Endothelial cell of umbilical vein (primary cell): ENCODE data around the gene CD101. TPM values are rescaled to one million over a fixed set of nuclear protein-coding genes. Genes with fewer than 3 reads are reported as not detected.
A peak's percentile ranks its signal among the peaks of the same experiment; 100 is the strongest.

Source experiments
- BruUV-seq: library from RNA; stranded (reverse); fragments of 400-500 nt; replicated peaks from 2 replicates; lab custom pipeline; 2021; lab: Mats Ljungman, UMichigan
- CTCF ChIA-PET: fragments of 300-600, 350-600 bp; sonication (Branson Sonifier 250); formaldehyde crosslinking; loops from one replicate; lab custom pipeline; 2021; ENCODE audit warnings: antibody characterized with exemption, inconsistent platforms; lab: Charles Lee
- POLR2A ChIA-PET: fragments of 300-600, 350-600 bp; sonication (Branson Sonifier 250); formaldehyde crosslinking; loops from one replicate; lab custom pipeline; 2021; ENCODE audit warnings: antibody characterized with exemption, inconsistent platforms; lab: Charles Lee
- DNase-seq: peaks from one replicate; pipeline ENCODE4 v3.0.0-alpha.2; 2011; ENCODE audit warnings: low read depth, low spot score
- FAIRE-seq: peaks from 2 replicates; lab custom pipeline; 2011; peaks lifted over from hg19 to GRCh38; lab: Jason Lieb, UNC
- H2AFZ ChIP-seq: 2 replicates; pipeline ENCODE4 v1.6.0; 2012; ENCODE audit warnings: low read depth, low read length, control low read depth, inconsistent platforms
- H3K27ac ChIP-seq: 2 replicates; pipeline ENCODE4 v1.5.1; 2011; ENCODE audit warnings: low read depth, mild to moderate bottlenecking, control low read depth, low read length, moderate library complexity; ENCODE audit not compliant: insufficient read depth
- H3K27me3 ChIP-seq, 2 experiments: 2 replicates each; pipeline versions ENCODE4 v1.6.0 to v1.6.1; 2011; ENCODE audit warnings: low read length in 2 of 2, mixed read lengths in 1 of 2; ENCODE audit not compliant: control insufficient read depth in 2 of 2, insufficient read depth in 2 of 2
- H3K36me3 ChIP-seq, 2 experiments: 2 replicates in 1 of 2; 3 replicates in 1 of 2; pipeline ENCODE4 v1.5.1; 2011; ENCODE audit warnings: low read length in 2 of 2, mild to moderate bottlenecking in 1 of 2, moderate library complexity in 1 of 2; ENCODE audit not compliant: control insufficient read depth in 2 of 2, insufficient read depth in 2 of 2; ENCODE audit errors: extremely low read depth in 1 of 2
- H3K4me1 ChIP-seq: 3 replicates; pipeline ENCODE4 v1.5.1; 2011; ENCODE audit warnings: mild to moderate bottlenecking, low read length; ENCODE audit not compliant: control insufficient read depth, insufficient read depth; ENCODE audit errors: extremely low read depth
- H3K4me2 ChIP-seq: 2 replicates; pipeline ENCODE4 v1.6.1; 2011; ENCODE audit warnings: low read length, control low read depth, mixed read lengths; ENCODE audit not compliant: insufficient read depth
- H3K4me3 ChIP-seq, 3 experiments: fragments of 200-600 bp in 1 of 3; sonication (generic), shearing (Covaris generic) in 1 of 3; replicated peaks in 1 of 3; 2 replicates each; pipeline ENCODE4 v1.5.1; 2011 to 2016; ENCODE audit warnings: control low read depth in 3 of 3, low read length in 3 of 3, mild to moderate bottlenecking in 2 of 3, inconsistent platforms in 1 of 3, low read depth in 1 of 3, moderate library complexity in 1 of 3; ENCODE audit not compliant: insufficient read depth in 1 of 3
- H3K79me2 ChIP-seq: 2 replicates; pipeline ENCODE4 v1.6.0; 2012; ENCODE audit warnings: low read length, inconsistent platforms; ENCODE audit not compliant: control insufficient read depth, insufficient read depth
- H3K9ac ChIP-seq: replicated peaks from 2 replicates; pipeline ENCODE3; 2011; ENCODE audit warnings: low read length, control low read depth; ENCODE audit not compliant: insufficient read depth; ENCODE audit errors: extremely low read depth
- H3K9me1 ChIP-seq: replicated peaks from 3 replicates; pipeline ENCODE4 v1.6.0; 2011; ENCODE audit warnings: mild to moderate bottlenecking, low read length; ENCODE audit not compliant: control insufficient read depth, insufficient read depth; ENCODE audit errors: extremely low read depth
- H3K9me3 ChIP-seq: replicated peaks from 2 replicates; pipeline ENCODE4 v1.5.1; 2012; ENCODE audit warnings: low read length, inconsistent platforms; ENCODE audit not compliant: control insufficient read depth, insufficient read depth
- H4K20me1 ChIP-seq: replicated peaks from 2 replicates; pipeline ENCODE3; 2011; ENCODE audit warnings: mild to moderate bottlenecking, low read length; ENCODE audit not compliant: control insufficient read depth, insufficient read depth; ENCODE audit errors: extremely low read depth
- CTCF ChIP-seq, 2 donors: IDR thresholded peaks; 1 replicate in 1 of 2; 2 replicates in 1 of 2; pipeline ENCODE4 v1.5.1; 2011; ENCODE audit warnings: low read length in 2 of 2, mild to moderate bottlenecking in 2 of 2, moderate library complexity in 2 of 2, control low read depth in 1 of 2, inconsistent platforms in 1 of 2, low read depth in 1 of 2; ENCODE audit not compliant: insufficient read depth in 1 of 2; ENCODE audit errors: extremely low read depth in 1 of 2
- FOS ChIP-seq: IDR thresholded peaks from 2 replicates; pipeline ENCODE4 v1.6.1; 2011; ENCODE audit warnings: mild to moderate bottlenecking, low read length, moderate library complexity, borderline replicate concordance; ENCODE audit not compliant: insufficient read depth
- MAX ChIP-seq: IDR thresholded peaks from 2 replicates; pipeline ENCODE4 v1.6.1; 2011; ENCODE audit not compliant: insufficient read depth, insufficient read length
- POLR2A ChIP-seq: IDR thresholded peaks from 2 replicates; pipeline ENCODE4 v1.6.1; 2012; ENCODE audit warnings: low read depth, mild to moderate bottlenecking, control low read depth, low read length
- POLR2AphosphoS5 ChIP-seq: IDR thresholded peaks from 2 replicates; pipeline ENCODE4 v1.6.1; 2012; ENCODE audit warnings: low read depth, mild to moderate bottlenecking, control low read depth, low read length, moderate library complexity; ENCODE audit not compliant: insufficient read depth
- dilution Hi-C: fragments of 300-500 bp; cut with MboI; formaldehyde crosslinking; loops from one replicate; pipeline ENCODE4 v1.15.0; 2019; ENCODE audit warnings: low sequenced_read_pairs; ENCODE audit not compliant: extremely low pct_ligation_motif_present
- intact Hi-C: fragments of 100-400 bp; cut with micrococcal nuclease; formaldehyde crosslinking; loops from one replicate; pipeline ENCODE4 v1.10.0; 2022
- polyA plus RNA-seq, 4 experiments: library from polyadenylated mRNA; depleted of rRNA in 3 of 4; stranded (reverse) in 3 of 4; unstranded in 1 of 4; fragments of >200 nt; gene quantifications; 2 replicates each; pipeline versions ENCODE4 v1.2.1 to v1.2.3, GENCODE V29; 2011 to 2012; ENCODE audit warnings: missing spikeins in 1 of 4
- total RNA-seq: library from RNA; stranded (reverse); gene quantifications from 2 replicates; pipeline ENCODE4 v1.2.3, GENCODE V29; 2021

The CD101 gene
- total and polyA plus RNA-seq, 2 donors (not counting 3 experiments of a cell fraction or from before 2014, with no cell fraction given): 0.04 to 0.97 TPM

GRCh38 chr1:117067533-117068370 is 66.2 kb downstream of the CD101 start:
- dilution Hi-C loops (no loop called here), intact Hi-C loops (loop anchor here (1.0 to 10.0 kb wide), 10 partner anchors 10 to 827 kb away; partner anchors contain the start of genes MAN1A2 and TRIM45)
- no peak overlapping the region for H3K4me2 ChIP-seq
- CTCF ChIA-PET: interaction anchor here (0.6 to 9.2 kb wide), 30 partner anchors 9 to 691 kb away, joined by 3 to 490 read pairs (median 4); partner anchors contain the start of gene TRIM45
- H3K36me3 ChIP-seq: no peaks in the 10 kb centered on the region
- H3K79me2 ChIP-seq: peaks cover 7% of the 10 kb centered on the region
- peak; percentile 51 for DNase-seq
- peak; percentile 63 for FAIRE-seq
- no peaks in the 10 kb centered on the region for H3K27me3 ChIP-seq
- H3K9me3 ChIP-seq: no peaks in the 10 kb centered on the region
- H3K4me3 ChIP-seq: no peak overlapping the region
- no peak overlapping the region for H3K27ac ChIP-seq
- POLR2A ChIA-PET: interaction anchor here (1.4 kb wide), 1 partner anchor 61 kb away, joined by 5 read pairs; no protein-coding TSS in a partner anchor
- no peaks in the 10 kb centered on the region for H3K9me1 ChIP-seq
- TF ChIP-seq CTCF (IDR thresholded peaks at IDR 0.05; ENCODE audit: extremely low read depth in 1 of 2, insufficient read depth in 1 of 2, low read depth in 1 of 2, low read length in 2 of 2): peak; percentile 64 to 77
- TF ChIP-seq FOS: no peak
- no peak overlapping the region for H2AFZ ChIP-seq
- no TSS peak for BruUV-seq
- H3K4me1 ChIP-seq: no peaks in the 10 kb centered on the region
- H4K20me1 ChIP-seq: no peaks in the 10 kb centered on the region
- H3K9ac ChIP-seq: no peak overlapping the region

- Histone ChIP-seq H3K9me1 (no peaks in the 10 kb centered on the region), H2AFZ (no peak overlapping the region), H3K79me2 (peaks cover 7% of the 10 kb centered on the region), H3K36me3 (no peaks in the 10 kb centered on the region), H3K9me3 (no peaks in the 10 kb centered on the region), H3K27me3 (no peaks in the 10 kb centered on the region), H3K4me2 (no peak overlapping the region), H3K9ac (no peak overlapping the region), H3K4me3 (no peak overlapping the region), H3K27ac (no peak overlapping the region), H4K20me1 (no peaks in the 10 kb centered on the region), H3K4me1 (no peaks in the 10 kb centered on the region)
- BruUV-seq: no TSS peak
- ChIA-PET CTCF (interaction anchor here (1.0 to 9.2 kb wide), 14 partner anchors 9 to 690 kb away, joined by 3 to 490 read pairs (median 16); partner anchors contain the start of gene TRIM45), POLR2A (interaction anchor here (1.4 kb wide), 1 partner anchor 60 kb away, joined by 5 read pairs; no protein-coding TSS in a partner anchor)
- FAIRE-seq (no peak), DNase-seq (no peak)
- intact Hi-C loops (loop anchor here (1.0 to 10.0 kb wide), 9 partner anchors 26 to 826 kb away; partner anchors contain the start of genes MAN1A2 and TRIM45), dilution Hi-C loops (no loop called here)
- TF ChIP-seq CTCF (IDR thresholded peaks at IDR 0.05; ENCODE audit: extremely low read depth in 1 of 2, insufficient read depth in 1 of 2, low read depth in 1 of 2, low read length in 2 of 2) (no peak), MAX (no peak), POLR2AphosphoS5 (no peak), POLR2A (no peak)
These were observed 67.0 kb downstream of the CD101 start for GRCh38 chr1:117068580-117068979.
